H1 (cell line): ENCODE results near the gene CASK. TPM values are rescaled to one million over a fixed set of nuclear protein-coding genes. Genes with fewer than 3 reads are reported as not detected.

Experiments used
- BACH1 ChIP-seq: IDR thresholded peaks from 2 replicates; pipeline ENCODE4 v1.6.1; 2012; ENCODE audit warnings: low read length, improper control_type of control experiment
- CHD2 ChIP-seq: IDR thresholded peaks from 2 replicates; pipeline ENCODE4 v1.6.1; 2012; ENCODE audit warnings: low read length, improper control_type of control experiment
- MAFK ChIP-seq: IDR thresholded peaks from 2 replicates; pipeline ENCODE4 v1.6.1; 2012; ENCODE audit warnings: low read depth, mild to moderate bottlenecking, improper control_type of control experiment, low read length
- NRF1 ChIP-seq: IDR thresholded peaks from 2 replicates; pipeline ENCODE4 v1.6.1; 2011; ENCODE audit warnings: mild to moderate bottlenecking, low read depth, low read length, improper control_type of control experiment
- POLR2A ChIP-seq, 2 experiments: IDR thresholded peaks; 1 replicate in 1 of 2; 2 replicates in 1 of 2; pipeline ENCODE4 v1.6.1; 2011; ENCODE audit warnings: low read depth in 2 of 2, low read length in 2 of 2, mild to moderate bottlenecking in 2 of 2; ENCODE audit errors: control extremely low read depth in 1 of 2
- TAF1 ChIP-seq: IDR thresholded peaks from 2 replicates; pipeline ENCODE4 v1.6.1; 2011; ENCODE audit warnings: mild to moderate bottlenecking, low read depth, low read length
- polyA plus RNA-seq, 7 experiments: library from polyadenylated mRNA; depleted of rRNA in 3 of 7; stranded (reverse) in 5 of 7; unstranded in 2 of 7; fragments of >200 nt in 5 of 7; fragments of 200-250 nt in 2 of 7; gene quantifications; 1 replicate in 5 of 7; 2 replicates in 1 of 7; 4 replicates in 1 of 7; pipeline versions ENCODE4 v1.2.1 to v1.2.3, GENCODE V29; 2011 to 2013; ENCODE audit warnings: missing spikeins in 2 of 7, mixed read lengths in 2 of 7
- total RNA-seq: library from RNA; stranded (reverse); fragmentation: NEBNext Ultra II Directional; extraction: Animal tissue kit (Norgen Biotek cat#: 25700); gene quantifications from 2 replicates; pipeline ENCODE4 v1.2.1, GENCODE V29; 2021

Gene CASK
- total and polyA plus RNA-seq, 2 of the 8 experiments (the other 6 are each of a cell fraction or from before 2014, with no cell fraction given), result 21.6 to 55.1 TPM

GRCh38 chrX:41516999-41517765, 406.2 kb downstream of the CASK start (continued):
- TF ChIP-seq NRF1 (no peak), BACH1 (no peak), MAFK (no peak), TAF1 (no peak), POLR2A (IDR thresholded peaks at IDR 0.05; ENCODE audit: control extremely low read depth in 1 of 2, low read depth in 2 of 2, low read length in 2 of 2) (no peak), CHD2 (no peak)
